ENCODE data around the gene BCLAF3. TPM values are rescaled to one million over a fixed set of nuclear protein-coding genes. Genes with fewer than 3 reads are reported as not detected.

Gene BCLAF3
- total RNA-seq, 1 experiment from 2014 or later = 5.3 TPM

DNA sequence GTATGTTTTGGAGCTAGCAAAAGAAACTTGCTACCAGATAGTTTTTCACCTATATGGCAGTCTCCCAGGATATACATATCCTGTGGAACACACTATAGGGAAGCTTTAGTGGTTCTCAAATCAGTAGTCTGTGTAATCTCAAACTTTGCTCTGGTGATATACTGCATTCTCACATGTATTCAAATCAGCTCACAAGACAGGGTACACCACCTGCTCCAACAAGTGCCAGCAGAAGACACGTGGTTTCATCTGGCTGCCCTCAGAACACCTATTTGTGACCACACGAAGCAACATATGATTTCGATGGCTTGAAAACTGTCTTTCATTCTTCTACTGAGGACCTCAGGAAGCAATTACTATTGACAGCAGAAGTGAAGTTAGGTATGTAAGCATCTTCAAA, 37.7 kb downstream of the BCLAF3 start:
- no peaks in the 10 kb centered on the region for H3K27me3 ChIP-seq (ENCODE audit: insufficient read depth, low read length)
- no peak overlapping the region for H3K4me2 ChIP-seq (ENCODE audit: low read length)
- no peak overlapping the region for H2AFZ ChIP-seq (ENCODE audit: low read depth, low read length, poor library complexity, severe bottlenecking)
- H3K27ac ChIP-seq (ENCODE audit: low read depth, low read length) = no peak overlapping the region
- no peaks in the 10 kb centered on the region for H3K9me2 ChIP-seq (ENCODE audit: insufficient read depth)
- ChIA-PET CTCF (no interaction called here), POLR2A (no interaction called here), RAD21 (ENCODE audit: low non-redundant PET in 1 of 2, low total read pairs in 2 of 2, uncharacterized antibody in 2 of 2, unreplicated experiment in 2 of 2) (no interaction called here)
- H3K36me3 ChIP-seq (ENCODE audit: control insufficient read depth in 1 of 2, insufficient read depth in 2 of 2, low read length in 2 of 2) = no peaks in the 10 kb centered on the region
- H3K9ac ChIP-seq (ENCODE audit: low read length) = no peak overlapping the region
- TF ChIP-seq CEBPB (IDR thresholded peaks at IDR 0.05; ENCODE audit: low read depth) (no peak), SIN3A (IDR thresholded peaks at IDR 0.05; ENCODE audit: low read depth) (no peak), POLR2A (IDR thresholded peaks at IDR 0.05; ENCODE audit: borderline replicate concordance, extremely low read depth, insufficient read depth, insufficient read length) (no peak)
- no TSS peak for BruUV-seq (replicated peaks)
- intact Hi-C loops (cut with micrococcal nuclease) = no loop called here
- ATAC-seq (no peak), DNase-seq (ENCODE audit: low read depth, low spot score) (no peak)
- no peaks in the 10 kb centered on the region for H3K79me2 ChIP-seq (ENCODE audit: insufficient read depth, low read length)
- no peak overlapping the region for H3K4me3 ChIP-seq (replicated peaks in 1 of 2; ENCODE audit: low read depth in 1 of 2, low read length in 2 of 2)
- H3K4me1 ChIP-seq (ENCODE audit: control insufficient read depth in 1 of 2, insufficient read depth in 2 of 2, low read length in 2 of 2) = no peaks in the 10 kb centered on the region
- H4K20me1 ChIP-seq (ENCODE audit: insufficient read depth) = no peaks in the 10 kb centered on the region
- H3K9me3 ChIP-seq (ENCODE audit: control insufficient read depth in 1 of 2, insufficient read depth in 1 of 2, low read depth in 1 of 2, low read length in 2 of 2) = no peaks in the 10 kb centered on the region

- ATAC-seq = no peak
- DNase-seq (ENCODE audit: low read depth, low spot score) = no peak
- H3K4me2 ChIP-seq (ENCODE audit: low read length) = no peak overlapping the region
- POLR2A ChIA-PET = no interaction called here
- H3K4me3 ChIP-seq (replicated peaks in 1 of 2; ENCODE audit: low read depth in 1 of 2, low read length in 2 of 2) = no peak overlapping the region
- intact Hi-C loops (cut with micrococcal nuclease) = no loop called here
- CTCF ChIA-PET = no interaction called here
- H3K4me1 ChIP-seq (ENCODE audit: control insufficient read depth in 1 of 2, insufficient read depth in 2 of 2, low read length in 2 of 2) = no peaks in the 10 kb centered on the region
- no peaks in the 10 kb centered on the region for H3K9me2 ChIP-seq (ENCODE audit: insufficient read depth)
- RAD21 ChIA-PET (ENCODE audit: low non-redundant PET in 1 of 2, low total read pairs in 2 of 2, uncharacterized antibody in 2 of 2, unreplicated experiment in 2 of 2) = no interaction called here
- H3K79me2 ChIP-seq (ENCODE audit: insufficient read depth, low read length) = no peaks in the 10 kb centered on the region
- no peaks in the 10 kb centered on the region for H3K9me3 ChIP-seq (ENCODE audit: control insufficient read depth in 1 of 2, insufficient read depth in 1 of 2, low read depth in 1 of 2, low read length in 2 of 2)
- no peaks in the 10 kb centered on the region for H3K36me3 ChIP-seq (ENCODE audit: control insufficient read depth in 1 of 2, insufficient read depth in 2 of 2, low read length in 2 of 2)
- BruUV-seq (replicated peaks) = no TSS peak
- H3K27me3 ChIP-seq (ENCODE audit: insufficient read depth, low read length) = no peaks in the 10 kb centered on the region
- H4K20me1 ChIP-seq (ENCODE audit: insufficient read depth) = no peaks in the 10 kb centered on the region
- no peak overlapping the region for H2AFZ ChIP-seq (ENCODE audit: low read depth, low read length, poor library complexity, severe bottlenecking)
- no peak overlapping the region for H3K27ac ChIP-seq (ENCODE audit: low read depth, low read length)
- no peak overlapping the region for H3K9ac ChIP-seq (ENCODE audit: low read length)
- TF ChIP-seq ZNF274 (IDR thresholded peaks at IDR 0.05; ENCODE audit: low read depth, low read length) (no peak), EZH2 (IDR thresholded peaks at IDR 0.05) (no peak), ZFX (IDR thresholded peaks at IDR 0.05) (no peak), TCF7L2 (IDR thresholded peaks at IDR 0.05; ENCODE audit: borderline replicate concordance, extremely low read depth, insufficient read depth, insufficient read length) (no peak), SRF (IDR thresholded peaks at IDR 0.05; ENCODE audit: low read depth) (no peak), JUND (IDR thresholded peaks at IDR 0.05) (no peak), SP1 (IDR thresholded peaks at IDR 0.05; ENCODE audit: low read depth) (no peak), YY1 (IDR thresholded peaks at IDR 0.05; ENCODE audit: extremely low read depth, insufficient replicate concordance, low read depth, low read length) (no peak), RAD21 (IDR thresholded peaks at IDR 0.05; ENCODE audit: low read depth) (no peak), CEBPB (IDR thresholded peaks at IDR 0.05; ENCODE audit: low read depth) (no peak), EZH2phosphoT487 (IDR thresholded peaks at IDR 0.05; ENCODE audit: borderline replicate concordance) (no peak), FOSL1 (IDR thresholded peaks at IDR 0.05; ENCODE audit: low read depth) (no peak), REST (IDR thresholded peaks at IDR 0.05; ENCODE audit: low read depth) (no peak)
- TF ChIP-seq, protein P1, sequence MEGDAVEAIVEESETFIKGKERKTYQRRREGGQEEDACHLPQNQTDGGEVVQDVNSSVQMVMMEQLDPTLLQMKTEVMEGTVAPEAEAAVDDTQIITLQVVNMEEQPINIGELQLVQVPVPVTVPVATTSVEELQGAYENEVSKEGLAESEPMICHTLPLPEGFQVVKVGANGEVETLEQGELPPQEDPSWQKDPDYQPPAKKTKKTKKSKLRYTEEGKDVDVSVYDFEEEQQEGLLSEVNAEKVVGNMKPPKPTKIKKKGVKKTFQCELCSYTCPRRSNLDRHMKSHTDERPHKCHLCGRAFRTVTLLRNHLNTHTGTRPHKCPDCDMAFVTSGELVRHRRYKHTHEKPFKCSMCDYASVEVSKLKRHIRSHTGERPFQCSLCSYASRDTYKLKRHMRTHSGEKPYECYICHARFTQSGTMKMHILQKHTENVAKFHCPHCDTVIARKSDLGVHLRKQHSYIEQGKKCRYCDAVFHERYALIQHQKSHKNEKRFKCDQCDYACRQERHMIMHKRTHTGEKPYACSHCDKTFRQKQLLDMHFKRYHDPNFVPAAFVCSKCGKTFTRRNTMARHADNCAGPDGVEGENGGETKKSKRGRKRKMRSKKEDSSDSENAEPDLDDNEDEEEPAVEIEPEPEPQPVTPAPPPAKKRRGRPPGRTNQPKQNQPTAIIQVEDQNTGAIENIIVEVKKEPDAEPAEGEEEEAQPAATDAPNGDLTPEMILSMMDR (IDR thresholded peaks at IDR 0.05 in 2 of 3, conservative IDR thresholded peaks at IDR 0.05 in 1 of 3; ENCODE audit: borderline replicate concordance in 1 of 3, insufficient read depth in 1 of 3, low read depth in 2 of 3, low read length in 2 of 3) = no peak
- TF ChIP-seq, protein P2, sequence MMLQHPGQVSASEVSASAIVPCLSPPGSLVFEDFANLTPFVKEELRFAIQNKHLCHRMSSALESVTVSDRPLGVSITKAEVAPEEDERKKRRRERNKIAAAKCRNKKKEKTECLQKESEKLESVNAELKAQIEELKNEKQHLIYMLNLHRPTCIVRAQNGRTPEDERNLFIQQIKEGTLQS (IDR thresholded peaks at IDR 0.05) = no peak
- TF ChIP-seq, protein P3, sequence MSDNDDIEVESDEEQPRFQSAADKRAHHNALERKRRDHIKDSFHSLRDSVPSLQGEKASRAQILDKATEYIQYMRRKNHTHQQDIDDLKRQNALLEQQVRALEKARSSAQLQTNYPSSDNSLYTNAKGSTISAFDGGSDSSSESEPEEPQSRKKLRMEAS (IDR thresholded peaks at IDR 0.05) = no peak
These were observed 41.5 kb downstream of the BCLAF3 start for GRCh38 chrX:19949340-19949739.
